Measurements from ENCODE around the gene PPP1R12C. TPM values are rescaled to one million over a fixed set of nuclear protein-coding genes. Genes with fewer than 3 reads are reported as not detected.

Gene PPP1R12C
- total RNA-seq, 4 donors from 2014 or later, result 43.5 to 288 (median 116) TPM

DNA sequence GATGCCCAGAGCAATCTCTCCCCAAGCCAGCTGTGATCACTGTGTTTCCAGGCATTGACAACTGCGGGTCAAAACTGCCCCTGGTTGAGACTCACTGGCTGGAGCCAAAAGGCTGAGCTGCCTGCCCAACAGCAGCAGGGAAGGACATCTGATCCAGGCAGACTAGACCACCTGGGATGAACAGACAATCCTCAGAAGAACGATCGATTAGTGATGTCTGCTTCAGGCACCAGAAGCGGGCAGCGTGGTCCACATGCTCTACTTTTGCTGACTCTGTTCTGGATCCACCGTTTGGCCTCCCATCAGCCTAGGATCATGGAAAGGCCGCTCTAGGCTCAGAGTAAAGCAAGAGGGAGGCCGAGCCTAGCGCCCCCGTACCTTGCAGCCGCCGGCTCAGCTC is 69.5 kb downstream of the PPP1R12C start:
- no peaks in the 10 kb centered on the region for H3K9me3 ChIP-seq
- no peak overlapping the region for H3K27ac ChIP-seq
- H3K27me3 ChIP-seq, result no peaks in the 10 kb centered on the region
- no peaks in the 10 kb centered on the region for H3K4me1 ChIP-seq
- intact Hi-C loops (cut with DNase I; ENCODE audit: low total_unique reads), result no loop called here
- no peak for DNase-seq
- H3K4me3 ChIP-seq, result no peak overlapping the region
- TF ChIP-seq POLR2A (IDR thresholded peaks at IDR 0.05), result no peak
- no peak for TF ChIP-seq CTCF (IDR thresholded peaks at IDR 0.05)
- H3K36me3 ChIP-seq, result no peaks in the 10 kb centered on the region

DNA sequence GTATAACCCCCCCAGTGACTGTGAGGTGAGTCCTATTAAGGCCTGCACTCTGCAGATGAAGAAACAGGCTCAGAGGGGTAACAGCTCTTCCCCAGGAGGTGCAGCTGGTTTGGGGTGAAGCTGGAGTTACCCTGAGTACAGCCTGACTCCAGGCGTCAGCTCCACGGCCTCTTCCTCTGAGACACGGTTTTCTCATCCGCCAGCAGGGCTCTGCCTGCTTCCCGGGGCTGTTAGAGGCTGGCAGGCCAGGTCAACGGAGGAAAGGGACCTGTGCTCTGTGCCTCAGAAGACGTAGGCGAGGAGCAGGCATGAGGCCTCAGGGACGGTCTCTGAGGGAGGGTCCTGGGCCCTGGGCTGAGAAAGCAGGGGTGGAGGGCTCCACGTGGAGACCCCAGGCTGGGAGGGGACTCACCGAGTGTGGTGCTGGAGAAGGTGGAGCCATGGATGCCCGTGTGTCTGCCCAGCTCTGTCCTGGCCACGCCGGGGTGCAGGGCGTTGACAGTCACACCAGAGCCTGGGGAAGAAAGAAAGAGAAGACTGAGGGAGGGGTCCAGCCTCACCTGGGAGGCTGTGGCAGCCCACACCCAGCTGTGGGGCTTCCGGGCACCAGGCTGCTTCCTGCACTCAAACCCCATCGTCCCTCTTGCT is 70.3 kb downstream of the PPP1R12C start:
- Histone ChIP-seq H3K27me3 (no peaks in the 10 kb centered on the region), H3K4me3 (no peak overlapping the region), H3K9me3 (no peaks in the 10 kb centered on the region), H3K27ac (no peak overlapping the region), H3K4me1 (no peaks in the 10 kb centered on the region), H3K36me3 (no peaks in the 10 kb centered on the region)
- no peak for DNase-seq
- intact Hi-C loops (cut with DNase I; ENCODE audit: low total_unique reads), result no loop called here
- no peak for TF ChIP-seq POLR2A (IDR thresholded peaks at IDR 0.05)
- no peak for TF ChIP-seq CTCF (IDR thresholded peaks at IDR 0.05)

- no peaks in the 10 kb centered on the region for H3K36me3 ChIP-seq
- intact Hi-C loops (cut with DNase I; ENCODE audit: low total_unique reads), result no loop called here
- H3K4me3 ChIP-seq, result no peak overlapping the region
- no peaks in the 10 kb centered on the region for H3K27me3 ChIP-seq
- DNase-seq, result no peak
- no peaks in the 10 kb centered on the region for H3K4me1 ChIP-seq
- H3K27ac ChIP-seq, result no peak overlapping the region
- TF ChIP-seq POLR2A (IDR thresholded peaks at IDR 0.05), result no peak
- TF ChIP-seq CTCF (IDR thresholded peaks at IDR 0.05), result no peak
- no peaks in the 10 kb centered on the region for H3K9me3 ChIP-seq
Measured at GRCh38 chr19:55044771-55045716, 72.4 kb downstream of the PPP1R12C start.

- intact Hi-C loops (cut with DNase I; ENCODE audit: low total_unique reads), result no loop called here
- H3K4me3 ChIP-seq, result no peak overlapping the region
- H3K9me3 ChIP-seq, result no peaks in the 10 kb centered on the region
- no peak for DNase-seq
- no peak overlapping the region for H3K27ac ChIP-seq
- no peaks in the 10 kb centered on the region for H3K27me3 ChIP-seq
- H3K4me1 ChIP-seq, result no peaks in the 10 kb centered on the region
- no peak for TF ChIP-seq POLR2A (IDR thresholded peaks at IDR 0.05)
- TF ChIP-seq CTCF (IDR thresholded peaks at IDR 0.05), result no peak
- H3K36me3 ChIP-seq, result no peaks in the 10 kb centered on the region
Measured at GRCh38 chr19:55044286-55044685, 73.2 kb downstream of the PPP1R12C start.

DNA sequence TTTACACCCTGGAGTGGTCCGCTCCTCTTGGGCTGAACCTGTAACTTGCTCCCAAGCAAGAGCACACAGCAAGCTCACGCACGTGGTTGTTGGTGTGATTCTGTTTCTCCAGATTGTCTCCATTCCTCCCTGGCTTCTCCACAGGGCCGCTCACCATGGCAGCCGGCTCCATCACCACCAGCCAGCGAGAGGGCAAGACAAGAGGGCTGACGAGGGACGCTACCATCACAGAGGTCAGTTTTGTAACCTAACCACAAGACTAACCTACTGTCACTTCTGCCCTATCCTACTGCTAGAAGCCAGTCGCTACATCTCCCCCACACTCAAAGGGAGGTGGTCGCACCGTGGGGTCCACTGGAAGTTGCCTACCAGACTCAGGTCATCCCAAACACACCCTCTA is 74.7 kb downstream of the PPP1R12C start:
- Histone ChIP-seq H3K27me3 (no peaks in the 10 kb centered on the region), H3K4me3 (no peak overlapping the region), H3K27ac (no peak overlapping the region), H3K4me1 (no peaks in the 10 kb centered on the region), H3K36me3 (no peaks in the 10 kb centered on the region), H3K9me3 (no peaks in the 10 kb centered on the region)
- intact Hi-C loops (cut with DNase I; ENCODE audit: low total_unique reads), result no loop called here
- no peak for DNase-seq
- TF ChIP-seq CTCF (IDR thresholded peaks at IDR 0.05) (no peak), POLR2A (IDR thresholded peaks at IDR 0.05) (no peak)

Data from uterus (tissue), 4 donors.